ENCODE results near the gene TMEM213.

DNA sequence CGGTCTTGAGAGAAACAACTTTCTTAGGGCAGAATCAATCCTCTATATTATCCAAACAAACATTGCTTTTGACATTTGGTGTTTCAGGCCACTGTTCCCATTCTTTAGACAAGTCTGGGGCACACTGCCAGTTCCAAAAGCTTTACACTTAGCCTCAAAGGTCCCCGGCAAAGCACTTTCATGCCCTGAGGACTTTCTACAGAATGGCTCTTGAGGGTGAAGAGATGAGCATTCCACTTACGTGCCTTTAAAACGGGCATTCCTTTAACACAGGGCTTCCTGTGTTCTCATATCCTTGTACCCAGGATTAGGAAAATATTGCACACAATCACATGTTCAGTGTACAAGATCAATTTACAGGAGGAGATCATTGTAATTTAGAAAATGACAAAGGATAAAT lies 13.1 kb upstream of the TMEM213 start:
- TF ChIP-seq, protein P1, sequence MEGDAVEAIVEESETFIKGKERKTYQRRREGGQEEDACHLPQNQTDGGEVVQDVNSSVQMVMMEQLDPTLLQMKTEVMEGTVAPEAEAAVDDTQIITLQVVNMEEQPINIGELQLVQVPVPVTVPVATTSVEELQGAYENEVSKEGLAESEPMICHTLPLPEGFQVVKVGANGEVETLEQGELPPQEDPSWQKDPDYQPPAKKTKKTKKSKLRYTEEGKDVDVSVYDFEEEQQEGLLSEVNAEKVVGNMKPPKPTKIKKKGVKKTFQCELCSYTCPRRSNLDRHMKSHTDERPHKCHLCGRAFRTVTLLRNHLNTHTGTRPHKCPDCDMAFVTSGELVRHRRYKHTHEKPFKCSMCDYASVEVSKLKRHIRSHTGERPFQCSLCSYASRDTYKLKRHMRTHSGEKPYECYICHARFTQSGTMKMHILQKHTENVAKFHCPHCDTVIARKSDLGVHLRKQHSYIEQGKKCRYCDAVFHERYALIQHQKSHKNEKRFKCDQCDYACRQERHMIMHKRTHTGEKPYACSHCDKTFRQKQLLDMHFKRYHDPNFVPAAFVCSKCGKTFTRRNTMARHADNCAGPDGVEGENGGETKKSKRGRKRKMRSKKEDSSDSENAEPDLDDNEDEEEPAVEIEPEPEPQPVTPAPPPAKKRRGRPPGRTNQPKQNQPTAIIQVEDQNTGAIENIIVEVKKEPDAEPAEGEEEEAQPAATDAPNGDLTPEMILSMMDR (IDR thresholded peaks at IDR 0.05 in 2 of 3, conservative IDR thresholded peaks at IDR 0.05 in 1 of 3; ENCODE audit: borderline replicate concordance in 1 of 3, insufficient read depth in 1 of 3, low read depth in 2 of 3, low read length in 2 of 3) = no peak
- TF ChIP-seq POLR2A (IDR thresholded peaks at IDR 0.05; ENCODE audit: borderline replicate concordance, extremely low read depth, insufficient read depth, insufficient read length) (no peak), ZFX (IDR thresholded peaks at IDR 0.05) (no peak), MAX (IDR thresholded peaks at IDR 0.05) (no peak)
- TF ChIP-seq, protein P2, sequence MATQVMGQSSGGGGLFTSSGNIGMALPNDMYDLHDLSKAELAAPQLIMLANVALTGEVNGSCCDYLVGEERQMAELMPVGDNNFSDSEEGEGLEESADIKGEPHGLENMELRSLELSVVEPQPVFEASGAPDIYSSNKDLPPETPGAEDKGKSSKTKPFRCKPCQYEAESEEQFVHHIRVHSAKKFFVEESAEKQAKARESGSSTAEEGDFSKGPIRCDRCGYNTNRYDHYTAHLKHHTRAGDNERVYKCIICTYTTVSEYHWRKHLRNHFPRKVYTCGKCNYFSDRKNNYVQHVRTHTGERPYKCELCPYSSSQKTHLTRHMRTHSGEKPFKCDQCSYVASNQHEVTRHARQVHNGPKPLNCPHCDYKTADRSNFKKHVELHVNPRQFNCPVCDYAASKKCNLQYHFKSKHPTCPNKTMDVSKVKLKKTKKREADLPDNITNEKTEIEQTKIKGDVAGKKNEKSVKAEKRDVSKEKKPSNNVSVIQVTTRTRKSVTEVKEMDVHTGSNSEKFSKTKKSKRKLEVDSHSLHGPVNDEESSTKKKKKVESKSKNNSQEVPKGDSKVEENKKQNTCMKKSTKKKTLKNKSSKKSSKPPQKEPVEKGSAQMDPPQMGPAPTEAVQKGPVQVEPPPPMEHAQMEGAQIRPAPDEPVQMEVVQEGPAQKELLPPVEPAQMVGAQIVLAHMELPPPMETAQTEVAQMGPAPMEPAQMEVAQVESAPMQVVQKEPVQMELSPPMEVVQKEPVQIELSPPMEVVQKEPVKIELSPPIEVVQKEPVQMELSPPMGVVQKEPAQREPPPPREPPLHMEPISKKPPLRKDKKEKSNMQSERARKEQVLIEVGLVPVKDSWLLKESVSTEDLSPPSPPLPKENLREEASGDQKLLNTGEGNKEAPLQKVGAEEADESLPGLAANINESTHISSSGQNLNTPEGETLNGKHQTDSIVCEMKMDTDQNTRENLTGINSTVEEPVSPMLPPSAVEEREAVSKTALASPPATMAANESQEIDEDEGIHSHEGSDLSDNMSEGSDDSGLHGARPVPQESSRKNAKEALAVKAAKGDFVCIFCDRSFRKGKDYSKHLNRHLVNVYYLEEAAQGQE (IDR thresholded peaks at IDR 0.05; ENCODE audit: low read depth) = no peak
